ENCODE data around the gene PNPLA2. TPM values are rescaled to one million over a fixed set of nuclear protein-coding genes. Genes with fewer than 3 reads are reported as not detected.

The PNPLA2 gene
- polyA plus RNA-seq, 1 experiment, result 17.3 TPM

DNA sequence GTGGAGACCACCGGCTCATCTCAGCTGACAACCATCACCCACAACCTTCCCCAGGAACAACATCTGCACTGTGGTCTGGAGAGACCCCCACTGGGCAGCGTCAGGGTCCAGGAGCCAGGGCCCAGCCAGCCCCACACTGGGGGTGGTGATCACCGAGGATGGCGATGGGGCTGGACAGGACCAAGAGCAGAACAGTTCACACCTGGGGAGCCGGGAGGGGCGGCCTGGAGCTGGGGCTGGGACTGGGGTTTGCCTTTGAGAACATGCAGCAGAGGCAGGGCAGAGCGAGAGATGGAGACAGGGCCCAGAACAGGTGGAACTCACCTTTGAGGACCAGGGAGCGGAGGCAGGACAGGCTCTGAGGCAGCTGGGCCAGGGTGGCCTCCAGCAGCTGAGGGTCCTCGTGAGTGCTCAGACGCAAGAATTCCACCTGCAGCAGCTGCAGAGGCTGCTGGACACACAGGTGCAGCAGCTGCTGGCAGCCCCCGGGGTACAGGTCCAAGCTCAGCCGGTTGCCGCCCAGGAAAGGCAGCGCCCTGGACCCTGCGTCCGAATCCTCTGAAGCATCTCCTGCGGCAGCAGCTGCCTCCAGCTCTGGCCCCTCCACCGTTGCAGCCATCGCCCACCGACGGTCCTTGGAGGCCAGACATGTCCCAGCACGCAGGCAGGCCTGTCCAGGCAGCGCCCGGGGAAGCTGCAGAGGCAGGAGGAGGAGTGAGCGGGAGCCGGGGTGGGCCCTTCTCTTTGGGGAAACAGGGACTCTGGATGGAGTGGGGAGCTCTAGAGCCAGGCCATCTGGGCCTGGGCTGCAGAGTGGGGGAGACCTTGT lies 14.7 kb upstream of the PNPLA2 start:
- Histone ChIP-seq H3K27ac (ENCODE audit: low read depth, low read length) (no peak overlapping the region), H3K4me3 (ENCODE audit: low read depth, low read length) (peak overlapping the region; percentile 64), H3K27me3 (ENCODE audit: control insufficient read depth, insufficient read depth, low read length) (no peaks in the 10 kb centered on the region), H3K9me3 (ENCODE audit: control insufficient read depth, insufficient read depth, low read length) (peaks cover 3% of the 10 kb centered on the region; the same call in 1 of the 2 replicates)
- TF ChIP-seq, protein P1, sequence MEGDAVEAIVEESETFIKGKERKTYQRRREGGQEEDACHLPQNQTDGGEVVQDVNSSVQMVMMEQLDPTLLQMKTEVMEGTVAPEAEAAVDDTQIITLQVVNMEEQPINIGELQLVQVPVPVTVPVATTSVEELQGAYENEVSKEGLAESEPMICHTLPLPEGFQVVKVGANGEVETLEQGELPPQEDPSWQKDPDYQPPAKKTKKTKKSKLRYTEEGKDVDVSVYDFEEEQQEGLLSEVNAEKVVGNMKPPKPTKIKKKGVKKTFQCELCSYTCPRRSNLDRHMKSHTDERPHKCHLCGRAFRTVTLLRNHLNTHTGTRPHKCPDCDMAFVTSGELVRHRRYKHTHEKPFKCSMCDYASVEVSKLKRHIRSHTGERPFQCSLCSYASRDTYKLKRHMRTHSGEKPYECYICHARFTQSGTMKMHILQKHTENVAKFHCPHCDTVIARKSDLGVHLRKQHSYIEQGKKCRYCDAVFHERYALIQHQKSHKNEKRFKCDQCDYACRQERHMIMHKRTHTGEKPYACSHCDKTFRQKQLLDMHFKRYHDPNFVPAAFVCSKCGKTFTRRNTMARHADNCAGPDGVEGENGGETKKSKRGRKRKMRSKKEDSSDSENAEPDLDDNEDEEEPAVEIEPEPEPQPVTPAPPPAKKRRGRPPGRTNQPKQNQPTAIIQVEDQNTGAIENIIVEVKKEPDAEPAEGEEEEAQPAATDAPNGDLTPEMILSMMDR (IDR thresholded peaks at IDR 0.05; ENCODE audit: low read depth, low read length), result no peak
- CTCF ChIA-PET, result no interaction called here
- POLR2A ChIA-PET, result no interaction called here
- no peak for DNase-seq (ENCODE audit: low read depth, low spot score)

- DNase-seq (ENCODE audit: low read depth, low spot score), result no peak
- Histone ChIP-seq H3K4me3 (ENCODE audit: low read depth, low read length) (peak overlapping the region; percentile 64), H3K27me3 (ENCODE audit: control insufficient read depth, insufficient read depth, low read length) (no peaks in the 10 kb centered on the region), H3K27ac (ENCODE audit: low read depth, low read length) (no peak overlapping the region), H3K9me3 (ENCODE audit: control insufficient read depth, insufficient read depth, low read length) (peaks cover 3% of the 10 kb centered on the region; the same call in 1 of the 2 replicates)
- POLR2A ChIA-PET, result no interaction called here
- TF ChIP-seq, protein P1 (IDR thresholded peaks at IDR 0.05; ENCODE audit: low read depth, low read length), result no peak
- CTCF ChIA-PET, result no interaction called here
These were observed 14.1 kb upstream of the PNPLA2 start for GRCh38 chr11:804599-804964.

DNA sequence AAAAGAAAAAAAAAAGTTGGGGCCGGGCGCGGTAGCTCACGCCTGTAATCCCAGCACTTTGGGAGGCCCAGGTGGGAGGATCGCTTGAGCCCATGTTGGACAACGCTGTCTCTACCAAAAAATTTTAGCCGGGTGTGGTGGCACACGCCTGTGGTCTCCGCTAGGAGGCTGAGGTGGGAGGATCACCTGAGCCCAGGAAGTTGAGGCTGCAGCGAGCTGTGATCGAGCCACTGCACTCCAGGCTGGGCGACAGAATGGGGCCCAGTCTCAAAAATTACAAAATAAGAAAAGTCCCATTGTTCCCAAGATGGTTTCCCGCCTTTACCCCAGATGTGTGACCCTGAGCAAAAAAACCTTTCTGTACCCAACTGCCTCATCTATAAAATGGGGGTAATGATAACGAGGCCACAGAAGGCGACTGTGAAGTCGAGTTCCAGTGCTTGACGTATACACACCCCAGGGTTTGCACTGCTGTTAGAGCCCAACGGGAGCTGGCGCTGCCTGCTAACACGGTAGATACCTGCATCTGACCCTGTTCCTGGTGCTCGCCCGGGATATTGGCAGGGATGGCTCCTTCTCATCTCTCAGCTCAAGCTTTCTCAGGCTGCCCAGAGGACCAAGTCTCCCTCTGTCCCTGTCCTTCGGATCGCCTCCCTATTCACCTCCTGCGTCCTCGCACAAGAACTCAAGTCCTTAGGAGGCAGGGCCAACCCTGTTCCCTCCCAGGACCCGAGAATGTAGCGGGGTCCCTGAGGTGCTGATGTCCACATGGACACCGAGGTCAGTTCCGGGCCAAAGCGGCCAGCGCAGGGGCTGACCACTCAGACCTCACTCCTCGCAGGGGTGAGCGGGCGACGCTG lies 10.1 kb upstream of the PNPLA2 start:
- peak overlapping the region; percentile 99 for H3K27ac ChIP-seq (ENCODE audit: low read depth, low read length)
- H3K9me3 ChIP-seq (ENCODE audit: control insufficient read depth, insufficient read depth, low read length), result no peaks in the 10 kb centered on the region; the same call in 1 of the 2 replicates
- no peaks in the 10 kb centered on the region for H3K27me3 ChIP-seq (ENCODE audit: control insufficient read depth, insufficient read depth, low read length)
- CTCF ChIA-PET, result no interaction called here
- H3K4me3 ChIP-seq (ENCODE audit: low read depth, low read length), result peak overlapping the region; percentile 69
- TF ChIP-seq, protein P1 (IDR thresholded peaks at IDR 0.05; ENCODE audit: low read depth, low read length), result no peak
- DNase-seq (ENCODE audit: low read depth, low spot score), result no peak
- POLR2A ChIA-PET, result interaction anchor here (0.6 to 1.4 kb wide), 10 partner anchors 10 to 264 kb away, joined by 3 to 31 read pairs (median 4); partner anchors contain the start of genes CD151, CEND1, PNPLA2 and TSPAN4

- TF ChIP-seq, protein P1 (IDR thresholded peaks at IDR 0.05; ENCODE audit: low read depth, low read length), result no peak
- ChIA-PET CTCF (no interaction called here), POLR2A (interaction anchor here (0.6 to 1.4 kb wide), 13 partner anchors 10 to 265 kb away, joined by 3 to 31 read pairs (median 4); partner anchors contain the start of genes CD151, CEND1, PNPLA2 and TSPAN4)
- DNase-seq (ENCODE audit: low read depth, low spot score), result peak; percentile 89
- Histone ChIP-seq H3K9me3 (ENCODE audit: control insufficient read depth, insufficient read depth, low read length) (no peaks in the 10 kb centered on the region; the same call in 1 of the 2 replicates), H3K27me3 (ENCODE audit: control insufficient read depth, insufficient read depth, low read length) (no peaks in the 10 kb centered on the region), H3K27ac (ENCODE audit: low read depth, low read length) (peak within 1 kb of the TSS; percentile 99), H3K4me3 (ENCODE audit: low read depth, low read length) (peak within 1 kb of the TSS; percentile 69)
These were observed 9.3 kb upstream of the PNPLA2 start, which contains the start of gene RPLP2 for GRCh38 chr11:809287-810039. Gene RPLP2 (plus strand): TSS chr11:809967. CDS start chr11:810235, 268 bp downstream.
